Measurements from ENCODE around the gene IRF2. TPM values are rescaled to one million over a fixed set of nuclear protein-coding genes. Genes with fewer than 3 reads are reported as not detected.

Gene IRF2
- polyA plus RNA-seq, 1 donor (not counting 4 experiments of a cell fraction or from before 2014, with no cell fraction given), result 23.8 TPM

GRCh38 chr4:184499996-184500395, 25.6 kb upstream of the IRF2 start:
- Histone ChIP-seq H3K79me2 (ENCODE audit: control insufficient read depth, insufficient read depth, low read length) (no peaks in the 10 kb centered on the region), H3K9me1 (ENCODE audit: control insufficient read depth, extremely low read depth, insufficient read depth, low read length) (no peaks in the 10 kb centered on the region), H3K9me3 (ENCODE audit: control insufficient read depth, low read depth, low read length) (no peaks in the 10 kb centered on the region), H3K27ac (ENCODE audit: control insufficient read depth, insufficient read depth, low read length) (no peak overlapping the region), H3K27me3 (ENCODE audit: control insufficient read depth, extremely low read depth, insufficient read depth, low read length) (no peaks in the 10 kb centered on the region), H3K9ac (ENCODE audit: control insufficient read depth, extremely low read depth, insufficient read depth, low read length) (no peak overlapping the region), H2AFZ (ENCODE audit: control insufficient read depth, low read length) (no peak overlapping the region), H3K4me3 (ENCODE audit: control insufficient read depth in 2 of 3, extremely low read depth in 1 of 3, insufficient read depth in 2 of 3, low read depth in 1 of 3, low read length in 3 of 3) (no peak overlapping the region), H3K4me2 (ENCODE audit: control insufficient read depth, extremely low read depth, insufficient read depth, low read depth, low read length) (no peak overlapping the region), H3K36me3 (ENCODE audit: control insufficient read depth in 2 of 2, extremely low read depth in 1 of 2, insufficient read depth in 2 of 2, low read length in 2 of 2) (no peaks in the 10 kb centered on the region), H4K20me1 (ENCODE audit: control insufficient read depth, extremely low read depth, insufficient read depth, low read length) (no peaks in the 10 kb centered on the region), H3K4me1 (ENCODE audit: control insufficient read depth, extremely low read depth, insufficient read depth, low read length) (peaks cover 11% of the 10 kb centered on the region)
- FAIRE-seq (no peak), DNase-seq (ENCODE audit: low read depth, low spot score) (no peak)
- dilution Hi-C loops (cut with MboI; ENCODE audit: extremely low pct_ligation_motif_present, low sequenced_read_pairs), result no loop called here
- no peak for TF ChIP-seq EZH2 (IDR thresholded peaks at IDR 0.05; ENCODE audit: low read length)
- TF ChIP-seq CTCF (optimal IDR thresholded peaks at IDR 0.05 in 1 of 3, IDR thresholded peaks at IDR 0.05 in 1 of 3, conservative IDR thresholded peaks at IDR 0.05 in 1 of 3; ENCODE audit: extremely low read depth in 1 of 3, insufficient read depth in 2 of 3, low read length in 3 of 3), result no peak

- no peaks in the 10 kb centered on the region for H3K9me1 ChIP-seq (ENCODE audit: control insufficient read depth, extremely low read depth, insufficient read depth, low read length)
- no peaks in the 10 kb centered on the region for H3K27me3 ChIP-seq (ENCODE audit: control insufficient read depth, extremely low read depth, insufficient read depth, low read length)
- no peaks in the 10 kb centered on the region for H3K9me3 ChIP-seq (ENCODE audit: control insufficient read depth, low read depth, low read length)
- H4K20me1 ChIP-seq (ENCODE audit: control insufficient read depth, extremely low read depth, insufficient read depth, low read length), result no peaks in the 10 kb centered on the region
- dilution Hi-C loops (cut with MboI; ENCODE audit: extremely low pct_ligation_motif_present, low sequenced_read_pairs), result no loop called here
- H3K9ac ChIP-seq (ENCODE audit: control insufficient read depth, extremely low read depth, insufficient read depth, low read length), result no peak overlapping the region
- TF ChIP-seq CTCF (optimal IDR thresholded peaks at IDR 0.05 in 1 of 3, IDR thresholded peaks at IDR 0.05 in 1 of 3, conservative IDR thresholded peaks at IDR 0.05 in 1 of 3; ENCODE audit: extremely low read depth in 1 of 3, insufficient read depth in 2 of 3, low read length in 3 of 3) (no peak), EZH2 (IDR thresholded peaks at IDR 0.05; ENCODE audit: low read length) (no peak)
- no peaks in the 10 kb centered on the region for H3K79me2 ChIP-seq (ENCODE audit: control insufficient read depth, insufficient read depth, low read length)
- FAIRE-seq, result no peak
- no peak overlapping the region for H2AFZ ChIP-seq (ENCODE audit: control insufficient read depth, low read length)
- no peak overlapping the region for H3K4me3 ChIP-seq (ENCODE audit: control insufficient read depth in 2 of 3, extremely low read depth in 1 of 3, insufficient read depth in 2 of 3, low read depth in 1 of 3, low read length in 3 of 3)
- H3K36me3 ChIP-seq (ENCODE audit: control insufficient read depth in 2 of 2, extremely low read depth in 1 of 2, insufficient read depth in 2 of 2, low read length in 2 of 2), result no peaks in the 10 kb centered on the region
- peaks cover 3% of the 10 kb centered on the region for H3K4me1 ChIP-seq (ENCODE audit: control insufficient read depth, extremely low read depth, insufficient read depth, low read length)
- no peak for DNase-seq (ENCODE audit: low read depth, low spot score)
- no peak overlapping the region for H3K4me2 ChIP-seq (ENCODE audit: control insufficient read depth, extremely low read depth, insufficient read depth, low read depth, low read length)
- no peak overlapping the region for H3K27ac ChIP-seq (ENCODE audit: control insufficient read depth, insufficient read depth, low read length)
Measured at GRCh38 chr4:184498598-184498997, 24.2 kb upstream of the IRF2 start.
